BJ (cell line): Measurements from ENCODE around the gene C1QTNF1. TPM values are rescaled to one million over a fixed set of nuclear protein-coding genes. Genes with fewer than 3 reads are reported as not detected.

Experiments used
- CTCF ChIA-PET: fragments of 350-600 bp; formaldehyde crosslinking; extraction: SDS; loops from one replicate; lab custom pipeline; 2021; ENCODE audit warnings: antibody characterized with exemption, inconsistent platforms; lab: Yijun Ruan, JAX
- POLR2A ChIA-PET: fragments of 300-600 bp; sonication (Branson Sonifier 250); formaldehyde crosslinking; extraction: SDS; loops from one replicate; lab custom pipeline; 2021; ENCODE audit warnings: antibody characterized with exemption; lab: Charles Lee
- DNase-seq: peaks from one replicate; pipeline ENCODE4 v3.0.0-alpha.2; 2011; ENCODE audit warnings: low read depth
- H3K27me3 ChIP-seq: 2 replicates; pipeline ENCODE4 v1.6.0; 2011; ENCODE audit warnings: low read length; ENCODE audit not compliant: control insufficient read depth, insufficient read depth
- H3K36me3 ChIP-seq: 2 replicates; pipeline ENCODE4 v1.5.1; 2011; ENCODE audit warnings: low read length; ENCODE audit not compliant: control insufficient read depth, insufficient read depth
- H3K4me3 ChIP-seq: 2 replicates; pipeline ENCODE4 v1.5.1; 2011; ENCODE audit warnings: low read depth, mild to moderate bottlenecking, control low read depth, low read length
- CTCF ChIP-seq: IDR thresholded peaks from 2 replicates; pipeline ENCODE4 v1.5.1; 2011; ENCODE audit warnings: low read depth, mild to moderate bottlenecking, control low read depth, inconsistent platforms, low read length, moderate library complexity; ENCODE audit not compliant: insufficient read depth
- polyA plus RNA-seq: library from polyadenylated mRNA; depleted of rRNA; stranded (reverse); fragments of >200 nt; gene quantifications from 2 replicates; pipeline ENCODE4 v1.2.3, GENCODE V29; 2011

The C1QTNF1 gene
- polyA plus RNA-seq, 1 experiment, result 20.7 TPM

GRCh38 chr17:79007504-79008381, 16.2 kb upstream of the C1QTNF1 start:
- H3K36me3 ChIP-seq, result peaks cover 6% of the 10 kb centered on the region; the same call in 1 of the 2 replicates
- ChIA-PET POLR2A (no interaction called here), CTCF (interaction anchor here (0.7 to 0.8 kb wide), 3 partner anchors 11 to 701 kb away, joined by 3 read pairs; no protein-coding TSS in a partner anchor)
- no peak for TF ChIP-seq CTCF
- no peak for DNase-seq
- H3K4me3 ChIP-seq, result no peak overlapping the region
- H3K27me3 ChIP-seq, result no peaks in the 10 kb centered on the region

- POLR2A ChIA-PET, result interaction anchor here (0.6 kb wide), 3 partner anchors 11 to 87 kb away, joined by 3 to 13 read pairs (median 4); no protein-coding TSS in a partner anchor
- no peak for TF ChIP-seq CTCF
Measured at GRCh38 chr17:79008666-79009387, 15.1 kb upstream of the C1QTNF1 start.

DNA sequence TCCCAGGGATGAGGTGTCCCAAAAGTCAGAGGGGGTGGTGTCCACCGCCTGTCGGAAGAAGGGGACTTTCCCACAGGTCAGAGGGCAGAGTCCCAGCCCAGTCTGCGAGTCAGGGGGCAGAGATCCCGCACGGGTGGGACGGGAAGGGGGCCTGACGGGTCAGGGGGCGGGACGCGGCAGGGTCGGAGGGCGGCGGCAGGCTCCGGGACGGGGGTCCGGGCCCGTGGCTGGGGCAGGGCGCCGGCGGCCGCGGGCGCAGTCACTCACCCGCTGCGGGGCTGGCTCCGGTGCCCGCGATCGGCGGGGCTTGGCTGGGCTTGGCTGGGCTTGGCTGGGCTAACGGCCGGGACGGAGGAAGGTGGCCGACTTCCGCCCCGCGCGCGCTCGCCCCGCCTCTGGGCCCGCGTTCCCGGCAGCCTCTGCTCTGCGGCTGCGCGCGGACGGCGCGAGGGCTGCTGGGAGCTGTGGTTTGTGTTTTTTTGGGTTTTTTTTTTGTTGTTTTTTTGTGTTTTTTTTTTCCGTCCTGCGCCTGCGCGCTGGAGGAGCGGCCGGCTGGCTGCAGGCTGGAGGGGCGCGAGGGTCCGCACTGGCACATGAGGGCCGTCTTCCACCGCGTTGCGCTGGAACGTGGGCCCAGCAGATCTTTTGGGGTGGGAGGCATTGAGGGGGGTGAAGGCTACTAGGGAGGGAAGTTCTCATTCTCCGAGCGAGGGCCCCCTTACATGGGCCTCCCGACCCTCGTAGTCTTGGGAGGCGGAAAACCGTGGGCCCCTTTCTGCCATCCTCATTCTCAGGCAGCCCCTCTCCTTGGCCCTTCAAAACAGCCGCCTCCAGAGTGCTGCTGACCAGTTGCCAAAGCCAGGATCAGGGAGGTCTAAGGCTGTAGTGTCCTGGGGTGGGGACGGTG, 14.3 kb upstream of the C1QTNF1 start, which contains the start of gene CANT1:
CANT1 (minus strand) TSS at position 368 of the 907 bp plus-strand sequence. CDS start 12,142 bp downstream, outside the sequence.
- peak; percentile 33 for DNase-seq
- no peak for TF ChIP-seq CTCF
- POLR2A ChIA-PET, result interaction anchor here (0.6 kb wide), 3 partner anchors 11 to 88 kb away, joined by 3 to 13 read pairs (median 4); no protein-coding TSS in a partner anchor
- H3K27me3 ChIP-seq, result no peaks in the 10 kb centered on the region
- CTCF ChIA-PET, result interaction anchor here (0.9 to 1.2 kb wide), 3 partner anchors 9 to 73 kb away, joined by 3 to 6 read pairs (median 5); no protein-coding TSS in a partner anchor
- peaks cover 6% of the 10 kb centered on the region; the same call in 1 of the 2 replicates for H3K36me3 ChIP-seq
- H3K4me3 ChIP-seq, result peak within 1 kb of the TSS; percentile 87

More at GRCh38 chr17:79008666-79009387, 15.1 kb upstream of the C1QTNF1 start:
- peak overlapping the region; percentile 87 for H3K4me3 ChIP-seq
- no peak for DNase-seq
- CTCF ChIA-PET, result interaction anchor here (0.7 to 0.8 kb wide), 3 partner anchors 10 to 700 kb away, joined by 3 read pairs; no protein-coding TSS in a partner anchor
- H3K36me3 ChIP-seq, result peaks cover 6% of the 10 kb centered on the region; the same call in 1 of the 2 replicates
- no peaks in the 10 kb centered on the region for H3K27me3 ChIP-seq

- no peak for TF ChIP-seq CTCF
- peak overlapping the region; percentile 87 for H3K4me3 ChIP-seq
- POLR2A ChIA-PET, result no interaction called here
- H3K36me3 ChIP-seq, result peaks cover 6% of the 10 kb centered on the region; the same call in 1 of the 2 replicates
- CTCF ChIA-PET, result interaction anchor here (0.9 to 1.2 kb wide), 3 partner anchors 9 to 72 kb away, joined by 3 to 6 read pairs (median 5); no protein-coding TSS in a partner anchor
- H3K27me3 ChIP-seq, result no peaks in the 10 kb centered on the region
- DNase-seq, result no peak
Measured at GRCh38 chr17:79010304-79010646, 13.7 kb upstream of the C1QTNF1 start.
